ENCODE data around the gene PVALB. TPM values are rescaled to one million over a fixed set of nuclear protein-coding genes. Genes with fewer than 3 reads are reported as not detected.

Gene PVALB, protein sequence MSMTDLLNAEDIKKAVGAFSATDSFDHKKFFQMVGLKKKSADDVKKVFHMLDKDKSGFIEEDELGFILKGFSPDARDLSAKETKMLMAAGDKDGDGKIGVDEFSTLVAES
- total RNA-seq (2014; rRNA removed; shearing (Covaris generic)), result not detected in 2 replicates

DNA sequence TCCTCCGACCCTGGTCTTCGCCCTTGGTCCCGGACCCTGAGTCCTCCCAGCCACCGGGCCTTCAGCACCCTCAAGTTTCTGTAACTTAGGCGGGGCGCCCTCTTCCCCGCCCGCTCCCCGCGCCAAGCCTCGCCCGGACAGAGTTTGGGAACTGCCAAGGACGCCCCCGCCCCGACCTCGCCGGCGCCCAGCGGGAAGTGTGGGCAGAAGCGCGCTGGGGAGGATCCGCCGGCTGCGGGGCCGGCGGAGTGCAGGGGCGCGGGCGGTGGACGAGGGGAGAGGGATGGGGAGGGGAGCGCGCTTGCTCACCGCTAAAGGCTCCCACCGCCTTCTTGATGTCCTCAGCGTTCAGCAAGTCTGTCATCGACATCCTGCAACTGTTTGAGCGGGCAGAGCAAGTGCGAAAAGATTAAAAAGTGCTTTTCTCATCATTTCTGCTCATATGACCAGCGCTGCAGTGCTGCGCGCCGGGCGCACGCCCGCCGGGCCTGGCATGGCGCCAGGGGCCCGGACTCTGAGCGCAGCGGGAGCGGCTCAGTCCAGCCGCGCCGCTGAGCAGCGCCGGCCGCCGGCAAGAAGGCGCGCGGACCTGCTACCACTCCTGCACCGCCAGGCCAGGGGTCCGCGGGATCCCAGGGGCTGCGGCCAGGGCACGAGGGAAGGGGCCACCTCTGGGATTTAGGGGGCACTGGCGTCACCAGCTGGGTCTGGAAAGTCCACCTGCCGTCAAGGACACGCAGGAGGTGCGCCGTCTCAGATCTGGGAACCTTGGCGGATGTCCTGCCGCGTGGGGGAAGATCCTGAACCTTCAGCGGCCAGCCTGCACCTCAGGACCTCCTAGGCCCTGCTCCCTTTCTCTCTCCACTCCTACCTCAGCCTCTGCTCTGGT lies at the start of gene PVALB:
TSS of gene PVALB (minus strand) at position 400 of the 889 bp plus-strand sequence. CDS start at position 370, 30 bp downstream.
- DNase-seq (ENCODE audit: low spot score), result no peak

DNA sequence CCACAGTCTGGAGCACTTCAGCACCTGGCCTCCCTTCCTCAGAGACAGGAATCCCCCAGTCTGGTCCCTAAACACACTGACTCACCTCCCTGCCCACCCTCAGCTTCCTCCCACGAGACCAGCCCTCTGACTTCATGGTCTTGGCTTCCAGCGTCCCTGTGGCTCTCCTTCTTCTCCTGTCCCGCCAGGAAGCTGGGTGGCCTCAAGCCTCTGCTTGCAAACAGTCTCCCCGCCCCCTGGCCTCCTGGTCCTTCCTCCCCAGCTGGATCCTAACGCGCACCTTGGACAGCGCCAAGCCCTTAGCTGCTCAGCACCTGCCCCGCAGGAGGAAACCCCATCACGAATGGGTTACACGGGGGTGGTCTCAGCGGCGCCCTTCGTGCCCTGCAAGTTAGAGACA lies 48.5 kb upstream of the PVALB start:
- DNase-seq (ENCODE audit: low spot score), result no peak

DNA sequence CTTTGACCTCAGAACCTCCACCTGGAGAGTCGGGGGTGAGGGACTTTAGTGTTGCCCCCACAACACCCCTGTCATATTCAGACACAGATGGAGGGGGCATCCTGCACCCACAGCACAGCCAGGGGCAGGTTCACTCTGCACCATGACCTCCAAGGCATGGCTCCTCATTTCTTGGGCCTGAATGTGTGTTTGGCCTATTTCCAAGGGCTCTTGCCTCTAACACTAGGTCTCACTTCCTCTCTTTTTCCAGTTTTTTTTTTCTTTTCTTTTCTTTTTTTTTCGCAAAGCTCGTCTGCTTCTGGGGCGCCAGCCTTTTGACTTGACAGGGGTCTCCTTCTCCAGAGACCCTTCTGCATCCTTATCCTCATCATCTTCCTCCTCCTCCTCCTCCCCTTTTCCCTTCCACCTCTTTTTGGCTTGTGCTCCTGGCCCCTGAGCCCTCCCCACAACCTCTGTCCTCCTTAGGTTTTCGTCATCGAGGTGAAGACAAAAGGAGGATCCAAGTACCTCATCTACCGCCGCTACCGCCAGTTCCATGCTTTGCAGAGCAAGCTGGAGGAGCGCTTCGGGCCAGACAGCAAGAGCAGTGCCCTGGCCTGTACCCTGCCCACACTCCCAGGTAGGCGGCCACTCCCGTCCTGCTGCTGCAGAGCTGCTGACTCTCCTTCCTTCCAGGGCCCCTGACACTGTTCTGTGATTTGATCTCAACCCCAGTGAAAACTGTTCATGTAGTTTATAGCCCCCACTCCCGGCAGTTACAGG lies 47.8 kb upstream of the PVALB start:
- DNase-seq (ENCODE audit: low spot score), result no peak

DNA sequence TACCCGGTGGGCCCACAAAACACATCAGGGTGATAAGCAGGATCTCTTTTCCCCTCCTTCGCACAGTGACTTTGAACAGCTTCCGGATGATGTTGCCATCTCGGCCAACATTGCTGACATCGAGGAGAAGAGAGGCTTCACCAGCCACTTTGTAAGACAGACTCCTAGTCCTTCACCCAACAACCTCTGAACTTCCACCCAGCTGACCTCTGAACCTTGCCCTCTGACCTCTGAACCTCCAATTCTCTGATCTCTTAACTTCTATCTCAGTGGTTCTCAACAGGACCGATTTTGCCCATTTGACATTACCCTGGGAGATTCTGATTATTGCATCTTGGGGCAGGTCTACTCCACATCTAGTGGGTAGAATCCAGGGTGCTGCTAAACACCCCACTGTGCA lies 47.1 kb upstream of the PVALB start:
- no peak for DNase-seq (ENCODE audit: low spot score)

DNA sequence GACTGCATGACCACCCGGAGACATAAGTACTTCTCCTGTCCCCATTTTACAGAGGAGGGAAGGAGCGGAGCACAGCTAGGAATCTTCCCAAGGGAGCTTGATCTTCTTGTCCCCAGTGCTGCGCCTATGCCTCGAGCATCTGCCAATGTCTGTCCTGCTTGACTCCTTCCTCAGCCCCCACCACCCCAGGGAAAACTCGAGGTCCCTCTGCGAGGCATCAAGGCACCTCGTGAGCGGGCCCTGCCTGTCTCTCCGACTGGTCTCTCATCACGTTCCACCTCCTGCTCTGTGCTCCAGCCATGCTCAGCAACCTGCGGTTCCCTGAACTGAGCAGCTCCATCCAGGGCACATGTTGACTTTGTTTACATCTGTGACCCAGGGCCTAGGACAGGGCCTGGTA lies 46.4 kb upstream of the PVALB start:
- DNase-seq (ENCODE audit: low spot score), result no peak

DNA sequence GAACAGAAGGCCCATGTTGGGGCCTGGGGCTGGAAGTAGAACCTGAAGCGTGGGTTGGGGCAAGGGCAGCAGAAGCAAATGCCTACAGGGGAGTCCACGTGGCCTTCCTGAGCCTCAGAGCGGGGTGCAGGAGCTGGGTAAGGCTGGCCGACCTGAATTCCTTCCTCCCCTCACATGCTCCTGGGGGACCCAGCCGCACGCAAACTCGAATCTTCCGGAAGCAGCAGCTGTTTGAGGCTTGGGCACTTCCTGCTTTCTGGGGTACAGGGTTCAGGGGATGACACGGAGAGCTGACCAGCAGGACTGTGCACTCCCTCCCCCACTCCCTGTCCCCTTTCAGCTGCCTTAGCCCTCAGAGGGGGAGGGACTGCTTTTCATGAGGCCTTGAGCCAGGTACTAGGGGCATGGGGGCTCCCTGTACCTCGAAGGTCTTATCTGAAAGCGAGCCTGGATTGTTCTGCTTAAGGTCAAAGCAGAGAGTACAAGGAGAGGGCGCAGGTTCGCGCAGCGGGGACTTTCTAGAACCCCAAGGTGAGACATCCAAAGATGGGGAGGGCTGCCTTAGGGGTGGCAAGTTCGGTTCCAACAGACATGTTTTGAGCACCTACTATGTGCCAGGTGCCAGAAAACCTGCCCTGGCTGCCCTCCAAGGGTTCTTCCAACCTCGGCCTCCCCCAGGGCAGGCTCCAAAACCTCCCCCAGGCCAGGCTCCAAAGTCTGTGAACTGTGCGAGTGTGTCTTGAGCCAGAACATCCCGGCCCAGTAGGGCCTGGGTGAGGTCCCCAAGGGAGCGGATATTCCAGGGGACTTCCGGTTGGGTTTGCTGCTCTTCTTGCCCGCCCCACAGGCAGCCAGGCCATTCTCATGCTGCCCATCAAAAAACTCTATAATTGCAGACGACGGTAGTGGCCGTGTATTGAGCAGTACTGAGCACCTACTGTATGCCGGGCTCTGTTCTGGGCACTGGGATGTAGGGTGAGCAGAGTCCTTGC lies 45.7 kb upstream of the PVALB start:
- DNase-seq (ENCODE audit: low spot score), result no peak

DNA sequence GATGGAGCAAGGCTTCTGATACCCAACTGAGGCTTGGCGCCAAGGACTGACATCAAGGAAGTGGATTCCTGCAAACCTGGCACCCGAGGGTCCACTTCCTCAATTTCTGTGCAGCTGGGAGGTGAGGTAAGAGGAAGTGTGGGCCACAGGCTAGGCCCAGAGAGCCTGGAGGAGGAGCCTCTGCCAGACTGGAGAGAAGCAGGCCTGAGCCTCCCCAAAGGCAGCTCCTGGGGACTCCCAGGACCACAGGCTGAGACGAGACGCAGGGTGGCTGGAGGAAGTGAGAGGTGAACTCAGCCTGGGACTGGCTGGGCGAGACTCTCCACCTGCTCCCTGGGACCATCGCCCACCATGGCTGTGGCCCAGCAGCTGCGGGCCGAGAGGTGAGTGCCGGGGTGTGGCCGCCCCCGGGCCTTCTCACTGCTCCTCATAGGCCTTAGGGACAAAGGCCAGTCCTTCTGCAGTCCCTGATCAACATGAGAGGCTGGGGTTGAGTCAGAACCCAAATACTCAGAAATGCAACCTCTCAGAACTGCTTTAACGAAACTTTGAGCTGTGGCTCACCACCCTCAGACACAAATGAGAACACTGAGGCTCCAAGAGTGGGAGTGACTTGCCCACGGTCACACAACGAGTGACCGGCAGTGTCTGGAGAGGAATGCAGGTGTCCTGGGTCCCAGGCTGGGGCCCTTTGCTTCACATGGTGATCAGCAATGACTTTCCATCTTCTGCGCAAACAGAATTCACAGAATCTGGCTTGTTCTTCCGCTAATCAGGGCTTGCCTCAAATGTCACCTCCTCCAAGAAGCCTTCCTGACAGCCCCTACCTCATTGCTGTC lies 44.2 kb upstream of the PVALB start, which contains the start of gene NCF4:
TSS of gene NCF4 (plus strand) at position 186 of the 839 bp plus-strand sequence. CDS start at position 352, 166 bp downstream.
- DNase-seq (ENCODE audit: low spot score), result no peak

DNA sequence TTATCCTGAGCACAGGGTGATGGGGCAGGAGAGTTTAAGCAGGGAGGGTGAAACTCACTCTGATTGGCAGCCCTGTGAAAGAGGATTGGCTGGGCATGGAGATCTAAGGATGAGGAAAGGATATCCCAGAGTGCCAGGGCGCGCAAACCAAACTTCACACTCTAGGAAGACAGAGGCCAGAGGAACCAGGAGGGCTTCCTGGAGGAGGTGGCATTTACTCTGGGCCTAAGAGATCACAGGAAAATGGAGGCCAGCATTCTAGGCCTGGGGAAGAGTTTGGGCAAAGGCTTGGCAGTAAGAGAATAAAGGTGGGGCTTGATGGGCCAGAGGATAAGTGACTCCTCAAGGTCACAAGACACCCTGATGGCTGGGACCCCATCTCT lies 43.6 kb upstream of the PVALB start:
- no peak for DNase-seq (ENCODE audit: low spot score)

DNA sequence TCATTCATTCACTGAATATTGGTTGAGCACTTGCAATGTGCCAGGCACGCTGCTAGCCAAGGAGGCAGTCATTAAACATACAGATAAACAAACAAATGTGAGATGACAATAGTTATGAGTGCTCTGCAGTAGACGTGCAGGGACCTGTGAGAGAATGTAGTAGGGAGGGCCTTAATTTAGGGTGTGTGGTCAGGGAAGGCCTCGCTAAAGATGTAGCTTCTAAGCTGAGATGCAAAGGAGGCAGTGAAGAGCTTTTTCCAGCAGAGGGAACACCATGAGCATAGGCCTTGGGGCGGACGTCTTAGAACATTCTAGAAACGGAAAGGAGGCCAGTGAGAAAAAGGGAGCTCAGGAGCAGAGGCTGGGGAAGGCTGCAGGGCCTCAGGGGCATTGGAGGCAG lies 43.2 kb upstream of the PVALB start:
- DNase-seq (ENCODE audit: low spot score), result no peak

DNA sequence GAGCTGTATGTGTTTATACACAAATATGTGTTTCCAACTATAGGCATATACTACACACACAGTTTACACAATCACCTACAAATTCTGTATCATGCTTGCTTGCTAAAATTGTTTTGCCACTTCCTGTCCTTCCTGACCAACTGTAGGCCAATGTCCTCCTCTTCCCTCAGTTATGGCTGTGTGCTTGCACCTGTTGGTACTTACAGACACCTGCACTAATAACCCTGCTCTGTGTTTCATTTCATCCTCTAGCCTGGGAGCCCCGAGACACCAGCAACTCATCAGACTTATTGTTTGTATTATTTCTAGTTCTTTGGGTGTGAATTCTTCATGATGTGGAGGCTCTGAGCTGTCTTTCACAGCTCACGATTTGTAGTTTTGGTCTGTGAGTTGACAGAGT lies 42.1 kb upstream of the PVALB start:
- DNase-seq (ENCODE audit: low spot score), result no peak

DNA sequence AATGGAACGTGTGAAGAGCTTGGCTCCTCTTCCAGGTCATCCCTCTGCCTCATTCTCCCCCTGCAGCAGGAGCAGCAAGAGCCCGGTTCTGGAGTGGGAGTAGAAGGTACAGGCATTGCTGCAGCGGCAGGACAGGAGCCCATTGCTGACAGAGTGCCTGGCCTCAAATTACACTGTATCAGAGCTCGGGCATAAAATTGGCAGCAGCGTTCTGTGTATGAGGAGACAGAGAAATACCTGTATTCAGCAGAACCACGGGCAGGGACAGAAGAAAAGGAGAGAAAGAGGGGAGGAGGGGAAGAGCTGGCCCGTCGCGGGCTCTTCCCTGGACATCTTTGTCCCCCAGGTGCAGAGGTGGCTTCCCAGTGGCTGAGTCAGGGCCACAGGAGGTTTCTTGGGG lies 41.3 kb upstream of the PVALB start:
- DNase-seq (ENCODE audit: low spot score), result no peak

DNA sequence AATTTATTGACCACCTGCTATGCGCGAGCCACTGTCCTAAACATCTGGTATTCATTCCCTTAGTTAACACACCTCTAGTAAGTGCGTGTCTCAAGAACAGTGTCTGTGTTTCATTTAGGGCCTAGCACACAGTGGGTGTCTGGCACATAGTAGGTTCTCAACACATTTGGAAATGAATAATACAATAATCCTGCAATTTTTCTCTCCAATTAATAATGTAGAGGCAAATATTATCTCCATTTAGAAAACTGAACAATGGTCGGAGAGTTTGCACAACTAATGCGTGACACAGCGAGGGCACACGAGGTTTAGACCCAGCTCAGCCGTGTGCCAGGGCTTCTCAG lies 39.9 kb upstream of the PVALB start:
- no peak for DNase-seq (ENCODE audit: low spot score)

DNA sequence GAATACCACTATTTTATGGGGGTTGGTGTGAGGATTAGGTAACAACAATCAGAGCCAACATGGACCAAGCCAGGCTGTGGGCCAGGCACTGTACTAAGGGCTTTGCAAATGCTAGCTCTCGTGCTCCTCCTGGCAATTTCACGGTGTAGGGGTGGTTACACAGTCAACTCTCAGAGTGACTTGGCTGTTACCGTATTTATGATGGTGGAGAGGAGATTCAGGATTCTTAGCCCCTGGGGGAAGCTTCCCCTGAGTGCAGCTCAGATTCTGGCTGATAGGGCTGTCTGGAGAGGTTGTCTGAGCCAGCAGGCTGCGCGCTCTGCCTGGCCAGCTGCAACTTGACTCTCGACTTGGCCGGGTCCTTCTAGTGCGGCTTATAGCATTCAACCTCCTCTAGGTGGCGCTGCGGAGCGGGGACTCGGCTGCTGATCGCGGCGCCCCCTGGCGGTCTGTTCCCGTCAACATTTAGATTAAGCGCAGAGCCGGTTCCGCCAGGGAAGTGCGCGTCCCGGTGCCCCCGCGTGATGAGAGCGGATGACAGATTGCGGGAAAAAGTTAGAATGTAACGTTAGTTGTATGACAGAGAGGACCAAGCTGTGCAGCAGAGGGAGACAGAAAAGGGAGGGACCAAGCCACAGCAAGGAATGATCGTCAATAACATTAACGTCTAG lies 39.4 kb upstream of the PVALB start:
- peak; percentile 68 for DNase-seq (ENCODE audit: low spot score)

DNA sequence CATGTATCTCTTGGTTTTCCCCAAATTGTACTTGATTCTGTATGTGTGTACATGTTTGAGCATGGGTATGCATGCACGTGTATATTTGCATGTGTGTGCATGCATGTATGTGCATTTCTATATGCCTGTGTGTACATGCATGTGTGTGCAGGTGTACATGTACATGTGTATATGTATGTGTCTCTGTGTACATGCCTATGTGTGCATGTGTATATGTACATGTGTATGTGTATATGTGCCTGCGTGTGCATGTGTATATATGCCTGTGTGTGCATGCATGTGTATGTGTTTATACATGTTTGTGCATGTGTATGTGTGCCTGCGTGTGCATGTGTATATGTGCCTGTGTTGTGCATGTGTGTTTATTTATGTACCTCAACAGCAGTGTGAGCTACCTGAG lies 38.6 kb upstream of the PVALB start:
- DNase-seq (ENCODE audit: low spot score), result no peak

DNA sequence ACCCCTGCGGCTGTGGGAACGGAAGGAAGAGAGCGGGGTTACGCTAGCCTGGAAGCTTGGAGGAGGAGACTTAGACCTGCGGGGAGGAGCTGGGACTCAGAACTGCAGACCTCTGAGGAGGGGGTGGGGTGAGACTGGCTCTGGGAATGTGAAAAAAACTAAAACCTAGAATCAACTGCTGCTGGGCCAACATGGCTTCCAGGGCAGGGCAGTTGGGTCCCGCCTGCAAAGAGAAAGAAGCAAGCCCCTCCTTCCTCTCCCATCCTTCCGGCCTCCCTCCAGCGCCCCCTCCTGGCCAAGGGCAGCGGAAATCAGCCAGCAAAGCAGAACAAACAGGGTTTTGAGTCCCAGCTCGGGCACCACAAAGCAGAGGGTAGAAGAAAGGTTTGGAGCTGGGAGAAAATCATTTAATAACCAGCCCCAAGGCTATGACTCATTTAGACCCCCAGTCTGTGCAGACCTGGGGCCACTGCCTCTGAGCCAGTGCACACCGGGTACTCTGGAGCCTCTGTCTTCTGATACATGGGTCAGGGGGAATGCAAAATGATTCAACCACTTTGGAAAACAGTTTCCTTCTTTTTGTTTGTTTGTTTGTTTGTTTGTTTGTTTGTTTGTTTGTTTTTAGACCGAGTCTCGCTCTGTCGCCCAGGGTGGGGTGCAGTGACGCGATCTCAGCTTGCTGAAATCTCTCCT lies 36.7 kb upstream of the PVALB start:
- DNase-seq (ENCODE audit: low spot score), result peak; percentile 45

DNA sequence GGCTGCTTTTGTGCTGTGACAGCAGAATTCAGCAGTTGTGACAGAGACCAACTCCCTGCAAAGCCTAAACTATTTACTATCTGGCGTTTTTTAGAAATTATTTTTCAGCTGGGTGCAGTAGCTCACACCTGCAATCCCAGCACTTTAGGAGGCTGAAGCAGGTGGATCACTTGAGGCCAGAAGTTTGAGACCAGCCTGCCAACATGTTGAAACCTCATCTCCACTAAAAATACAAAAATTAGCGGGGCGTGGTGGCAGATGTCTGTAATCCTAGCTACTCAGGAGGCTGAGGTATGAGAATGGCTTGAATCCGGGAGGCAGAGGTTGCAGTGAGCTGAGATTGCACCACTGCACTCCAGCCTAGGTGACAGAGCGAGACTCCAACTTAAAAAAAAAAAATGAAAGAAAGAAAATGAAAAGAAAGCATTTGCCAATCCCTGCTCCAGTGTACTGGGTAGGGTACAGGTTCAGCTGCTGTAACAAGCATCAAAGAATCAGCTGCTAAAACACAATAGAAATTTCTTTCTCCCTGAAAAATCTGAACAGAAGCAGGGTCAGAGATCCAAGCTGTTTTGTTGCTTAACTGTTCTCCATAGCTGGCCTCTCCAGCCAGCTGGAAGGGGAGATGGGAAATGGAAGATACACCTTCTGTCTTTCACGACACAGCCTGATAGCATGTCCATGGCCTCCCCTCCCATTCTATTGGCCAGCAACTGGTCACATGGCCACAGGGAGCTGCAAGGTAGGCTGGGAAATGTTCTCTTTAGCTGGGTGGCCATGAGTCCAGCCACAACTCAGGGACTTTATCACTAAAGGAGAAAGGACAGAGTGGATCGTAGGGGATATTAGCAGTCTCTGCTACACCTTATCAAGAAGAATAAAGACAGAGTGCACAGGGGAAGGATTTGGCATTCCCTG lies 35.5 kb upstream of the PVALB start:
- no peak for DNase-seq (ENCODE audit: low spot score)

DNA sequence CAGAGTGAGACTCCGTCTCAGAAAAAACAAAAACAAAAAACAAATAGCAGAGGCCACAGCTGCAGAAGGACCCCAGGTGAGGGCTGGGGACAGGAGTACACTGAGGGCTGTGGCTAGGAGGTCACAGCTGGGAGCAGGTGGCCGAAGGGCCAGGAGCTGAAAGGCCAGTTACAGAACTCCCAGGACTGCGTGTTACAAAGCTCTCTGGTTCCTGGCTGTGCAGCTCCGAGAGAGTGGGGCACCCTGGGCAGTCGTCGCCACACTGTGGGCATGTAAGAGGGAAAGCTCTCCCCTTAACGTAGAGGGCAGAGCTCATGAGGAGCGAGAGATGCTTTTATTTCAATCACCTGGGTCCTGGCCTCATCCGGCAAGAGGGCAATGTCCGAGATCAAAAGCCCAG lies 33.8 kb upstream of the PVALB start:
- DNase-seq (ENCODE audit: low spot score), result no peak

DNA sequence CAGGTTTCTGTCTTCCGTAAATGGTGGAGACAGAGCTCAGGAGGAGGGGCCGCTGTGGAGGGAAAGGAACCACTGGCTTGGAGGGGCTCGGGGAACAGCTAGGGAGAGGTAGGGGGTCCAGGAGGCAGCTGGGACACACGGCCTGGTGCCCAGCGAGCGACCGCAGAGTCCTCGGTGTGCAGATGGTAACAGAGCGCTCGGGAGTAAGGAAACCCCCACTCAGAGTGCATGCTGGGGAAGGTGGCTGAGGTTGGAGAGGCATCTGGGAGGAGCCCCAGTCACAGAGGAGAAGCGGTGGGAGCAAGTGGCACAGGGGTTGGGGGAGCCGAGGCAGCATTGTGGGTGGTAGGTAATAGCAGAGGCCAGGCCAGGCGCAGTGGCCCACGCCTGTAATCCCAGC lies 33.2 kb upstream of the PVALB start:
- no peak for DNase-seq (ENCODE audit: low spot score)
